ENCODE measurements around the gene RFTN1. TPM values are rescaled to one million over a fixed set of nuclear protein-coding genes. Genes with fewer than 3 reads are reported as not detected.
A peak's percentile ranks its signal among the peaks of the same experiment; 100 is the strongest.

The RFTN1 gene
- total and polyA plus RNA-seq, 7 experiments from 2014 or later: 44.8 to 68.8 (median 53.2) TPM

DNA sequence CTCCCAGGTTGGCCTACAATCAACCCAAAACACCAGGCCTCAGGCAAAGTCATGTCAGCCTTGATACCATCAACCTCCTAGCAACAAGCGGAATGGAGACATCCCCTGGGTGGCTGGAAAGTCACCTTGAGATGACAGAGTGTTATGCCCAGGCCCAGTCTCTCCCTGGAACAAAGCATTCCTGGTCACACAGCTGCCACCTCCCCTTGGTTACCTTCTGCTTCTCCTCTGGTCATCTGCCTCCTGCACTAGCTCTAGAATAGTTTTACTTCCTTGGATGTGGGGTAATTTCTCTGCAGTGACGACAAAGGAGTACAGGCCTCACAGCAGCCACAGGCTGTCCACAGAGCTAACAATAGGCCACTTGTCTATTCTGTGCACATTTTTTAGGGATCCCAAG is 114.9 kb downstream of the RFTN1 start:
- H3K4me1 ChIP-seq (ENCODE audit: control insufficient read depth in 2 of 2, insufficient read depth in 2 of 2, low read length in 2 of 2): no peaks in the 10 kb centered on the region
- Mint-ChIP-seq H3K27me3 (no peaks in the 10 kb centered on the region), H3K9me3 (peaks cover 0 to 2% (median 0%) of the 10 kb centered on the region in 11 donors), H3K4me1 (peaks cover 21 to 47% (median 35%) of the 10 kb centered on the region in 7 donors), H3K36me3 (peaks cover 17 to 51% (median 47%) of the 10 kb centered on the region in 5 donors), H3K4me3 (no peak overlapping the region), H3K27ac (peak overlapping the region in 2 of 9 donors; percentile 2 to 59)
- no peaks in the 10 kb centered on the region for H3K9me3 ChIP-seq (ENCODE audit: control insufficient read depth in 2 of 3, low read length in 3 of 3)
- CTCF ChIA-PET: interaction anchor here (1.0 kb wide), 1 partner anchor 20 kb away, joined by 3 read pairs; no protein-coding TSS in a partner anchor
- no peak for ATAC-seq
- DNase-seq: no peak
- no peak overlapping the region for H3K4me3 ChIP-seq (ENCODE audit: low read length)
- POLR2A ChIA-PET: interaction anchor here (0.5 to 1.3 kb wide), 2 partner anchors 16 to 34 kb away, joined by 3 to 4 read pairs; no protein-coding TSS in a partner anchor
- no peak overlapping the region for H3K27ac ChIP-seq (ENCODE audit: low read depth, low read length)
- intact Hi-C loops (cut with micrococcal nuclease): no loop called here
- H3K36me3 ChIP-seq (ENCODE audit: control insufficient read depth in 2 of 3, insufficient read depth in 3 of 3, low read length in 3 of 3): peaks cover 0 to 8% (median 0%) of the 10 kb centered on the region in 3 experiments
- H3K27me3 ChIP-seq (ENCODE audit: control insufficient read depth in 2 of 2, insufficient read depth in 2 of 2, low read length in 2 of 2): no peaks in the 10 kb centered on the region

DNA sequence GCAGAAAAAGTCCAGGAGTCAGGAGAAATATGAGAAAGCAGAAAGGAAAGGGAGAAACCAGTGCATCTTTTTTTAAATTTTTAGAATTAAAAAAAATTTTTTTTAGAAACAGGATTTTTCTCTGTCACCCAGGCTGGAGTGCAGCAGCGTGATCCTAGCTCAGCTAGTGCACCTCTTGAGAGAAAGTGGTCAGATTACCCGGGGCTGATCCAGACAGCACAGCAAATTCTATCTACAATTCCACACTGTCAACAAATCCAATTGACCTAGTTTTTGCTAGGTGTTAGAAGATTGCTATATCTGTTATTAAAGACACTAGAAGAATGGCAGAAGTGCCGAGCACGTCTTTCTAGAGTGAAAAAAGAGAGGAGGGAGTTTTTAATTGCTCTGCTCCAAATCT is 117.3 kb downstream of the RFTN1 start:
- H3K4me3 ChIP-seq (ENCODE audit: low read length): no peak overlapping the region
- ChIA-PET CTCF (no interaction called here), POLR2A (interaction anchor here (0.7 kb wide), 2 partner anchors 10 to 75 kb away, joined by 3 to 4 read pairs; no protein-coding TSS in a partner anchor)
- H3K27me3 Mint-ChIP-seq: no peaks in the 10 kb centered on the region
- DNase-seq (no peak), ATAC-seq (no peak)
- H3K27ac Mint-ChIP-seq: peak overlapping the region in 2 of 9 donors; percentile 40 to 46
- peaks cover 0 to 3% (median 0%) of the 10 kb centered on the region in 3 experiments for H3K36me3 ChIP-seq (ENCODE audit: control insufficient read depth in 2 of 3, insufficient read depth in 3 of 3, low read length in 3 of 3)
- peaks cover 11 to 43% (median 31%) of the 10 kb centered on the region in 7 donors for H3K4me1 Mint-ChIP-seq
- no peak overlapping the region for H3K4me3 Mint-ChIP-seq
- no peaks in the 10 kb centered on the region for H3K27me3 ChIP-seq (ENCODE audit: control insufficient read depth in 2 of 2, insufficient read depth in 2 of 2, low read length in 2 of 2)
- H3K36me3 Mint-ChIP-seq: peaks cover 4 to 56% (median 39%) of the 10 kb centered on the region in 5 donors
- no peaks in the 10 kb centered on the region for H3K9me3 ChIP-seq (ENCODE audit: control insufficient read depth in 2 of 3, low read length in 3 of 3)
- H3K9me3 Mint-ChIP-seq: peaks cover 0 to 13% (median 0%) of the 10 kb centered on the region in 11 donors
- intact Hi-C loops (cut with micrococcal nuclease): no loop called here
- H3K27ac ChIP-seq (ENCODE audit: low read depth, low read length): no peak overlapping the region
- no peaks in the 10 kb centered on the region for H3K4me1 ChIP-seq (ENCODE audit: control insufficient read depth in 2 of 2, insufficient read depth in 2 of 2, low read length in 2 of 2)

DNA sequence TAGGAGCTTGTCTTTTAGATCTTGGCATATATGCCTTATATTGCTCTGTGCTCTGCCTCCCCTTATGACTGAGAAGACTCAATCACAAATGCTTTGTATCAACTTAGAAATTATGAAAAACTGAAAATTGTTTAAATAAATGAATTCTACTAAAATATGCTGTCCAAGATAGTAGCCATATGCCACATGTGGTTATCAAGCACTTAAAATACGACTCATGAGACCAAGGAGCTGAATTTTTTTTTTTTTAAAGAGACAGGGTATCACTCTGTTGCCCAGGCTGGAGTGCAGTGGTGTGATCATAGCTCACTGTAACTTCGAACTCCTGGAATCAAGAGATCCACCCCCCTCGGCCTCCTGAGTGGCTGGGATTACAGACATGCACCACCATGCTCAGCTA is 118.3 kb downstream of the RFTN1 start:
- no peak overlapping the region for H3K27ac Mint-ChIP-seq
- no peaks in the 10 kb centered on the region for H3K27me3 ChIP-seq (ENCODE audit: control insufficient read depth in 2 of 2, insufficient read depth in 2 of 2, low read length in 2 of 2)
- H3K4me3 ChIP-seq (ENCODE audit: low read length): no peak overlapping the region
- H3K4me1 ChIP-seq (ENCODE audit: control insufficient read depth in 2 of 2, insufficient read depth in 2 of 2, low read length in 2 of 2): no peaks in the 10 kb centered on the region
- H3K9me3 ChIP-seq (ENCODE audit: control insufficient read depth in 2 of 3, low read length in 3 of 3): no peaks in the 10 kb centered on the region
- DNase-seq (no peak), ATAC-seq (no peak)
- peaks cover 4 to 58% (median 36%) of the 10 kb centered on the region in 5 donors for H3K36me3 Mint-ChIP-seq
- peaks cover 0 to 3% (median 0%) of the 10 kb centered on the region in 3 experiments for H3K36me3 ChIP-seq (ENCODE audit: control insufficient read depth in 2 of 3, insufficient read depth in 3 of 3, low read length in 3 of 3)
- H3K4me3 Mint-ChIP-seq: no peak overlapping the region
- no peak overlapping the region for H3K27ac ChIP-seq (ENCODE audit: low read depth, low read length)
- CTCF ChIA-PET: interaction anchor here (1.0 to 1.2 kb wide), 2 partner anchors 13 to 17 kb away, joined by 3 to 4 read pairs; no protein-coding TSS in a partner anchor
- peaks cover 0 to 13% (median 0%) of the 10 kb centered on the region in 11 donors for H3K9me3 Mint-ChIP-seq
- intact Hi-C loops (cut with micrococcal nuclease): no loop called here
- POLR2A ChIA-PET: interaction anchor here (0.6 to 0.8 kb wide), 2 partner anchors 10 to 20 kb away, joined by 4 read pairs; no protein-coding TSS in a partner anchor
- peaks cover 18 to 47% (median 30%) of the 10 kb centered on the region in 7 donors for H3K4me1 Mint-ChIP-seq
- H3K27me3 Mint-ChIP-seq: no peaks in the 10 kb centered on the region

DNA sequence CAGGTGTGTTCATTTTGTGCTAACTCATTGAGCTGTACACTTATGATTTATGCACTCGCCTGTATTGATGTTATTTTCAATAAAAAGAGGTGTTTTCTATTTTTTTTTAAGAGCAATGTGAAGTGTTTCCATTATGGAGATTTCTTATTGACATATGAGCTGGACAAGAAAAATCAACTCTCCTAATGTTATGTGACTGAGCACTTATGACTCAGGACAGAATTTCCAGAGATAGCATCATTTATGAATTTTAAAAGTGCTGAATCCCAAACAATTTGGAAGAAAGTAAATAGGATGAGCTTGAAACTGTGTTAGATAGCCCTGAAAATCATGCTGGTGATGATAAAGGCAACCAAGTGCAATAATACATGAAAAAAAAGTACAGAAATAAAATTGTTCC is 118.9 kb downstream of the RFTN1 start:
- Histone ChIP-seq H3K36me3 (ENCODE audit: control insufficient read depth in 2 of 3, insufficient read depth in 3 of 3, low read length in 3 of 3) (peaks cover 0 to 3% (median 0%) of the 10 kb centered on the region in 3 experiments), H3K27ac (ENCODE audit: low read depth, low read length) (no peak overlapping the region), H3K4me3 (ENCODE audit: low read length) (no peak overlapping the region), H3K9me3 (ENCODE audit: control insufficient read depth in 2 of 3, low read length in 3 of 3) (no peaks in the 10 kb centered on the region), H3K4me1 (ENCODE audit: control insufficient read depth in 2 of 2, insufficient read depth in 2 of 2, low read length in 2 of 2) (no peaks in the 10 kb centered on the region), H3K27me3 (ENCODE audit: control insufficient read depth in 2 of 2, insufficient read depth in 2 of 2, low read length in 2 of 2) (no peaks in the 10 kb centered on the region)
- H3K4me3 Mint-ChIP-seq: no peak overlapping the region
- peaks cover 4 to 60% (median 35%) of the 10 kb centered on the region in 5 donors for H3K36me3 Mint-ChIP-seq
- H3K4me1 Mint-ChIP-seq: peaks cover 14 to 43% (median 28%) of the 10 kb centered on the region in 7 donors
- DNase-seq (no peak), ATAC-seq (no peak)
- peaks cover 0 to 13% (median 0%) of the 10 kb centered on the region in 11 donors for H3K9me3 Mint-ChIP-seq
- POLR2A ChIA-PET: interaction anchor here (0.8 kb wide), 1 partner anchor 10 kb away, joined by 4 read pairs; no protein-coding TSS in a partner anchor
- H3K27ac Mint-ChIP-seq: no peak overlapping the region
- CTCF ChIA-PET: interaction anchor here (1.0 to 1.2 kb wide), 2 partner anchors 12 to 16 kb away, joined by 3 to 4 read pairs; no protein-coding TSS in a partner anchor
- H3K27me3 Mint-ChIP-seq: no peaks in the 10 kb centered on the region
- intact Hi-C loops (cut with micrococcal nuclease): no loop called here

DNA sequence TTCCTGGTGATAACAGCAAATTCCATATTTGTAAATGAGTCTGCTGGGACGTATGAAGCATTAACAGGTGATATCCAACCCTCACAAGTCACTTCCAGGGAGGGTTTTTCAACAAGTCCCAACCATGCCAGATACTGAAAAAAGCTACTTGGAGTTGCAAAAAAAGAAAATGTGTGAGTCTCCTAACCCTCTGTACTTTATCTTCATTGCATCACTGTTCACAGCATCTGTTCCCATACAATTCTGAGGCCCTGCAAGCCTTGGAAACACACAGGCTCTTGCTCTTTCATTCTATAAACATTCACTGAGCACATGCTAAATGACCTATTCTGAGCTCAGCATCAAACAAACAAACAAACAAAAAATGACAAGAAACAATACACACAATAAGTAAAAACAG is 120.8 kb downstream of the RFTN1 start:
- H3K4me1 ChIP-seq (ENCODE audit: control insufficient read depth in 2 of 2, insufficient read depth in 2 of 2, low read length in 2 of 2): no peaks in the 10 kb centered on the region
- POLR2A ChIA-PET: interaction anchor here (0.8 kb wide), 1 partner anchor 16 kb away, joined by 3 read pairs; no protein-coding TSS in a partner anchor
- H3K9me3 ChIP-seq (ENCODE audit: control insufficient read depth in 2 of 3, low read length in 3 of 3): no peaks in the 10 kb centered on the region
- peaks cover 12 to 59% (median 44%) of the 10 kb centered on the region in 7 donors for H3K4me1 Mint-ChIP-seq
- no peaks in the 10 kb centered on the region for H3K36me3 ChIP-seq (ENCODE audit: control insufficient read depth in 2 of 3, insufficient read depth in 3 of 3, low read length in 3 of 3)
- H3K27ac Mint-ChIP-seq: peak overlapping the region in 4 of 9 donors; percentile 8 to 44 (median 18)
- H3K4me3 ChIP-seq (ENCODE audit: low read length): no peak overlapping the region
- no peak overlapping the region for H3K4me3 Mint-ChIP-seq
- H3K27me3 ChIP-seq (ENCODE audit: control insufficient read depth in 2 of 2, insufficient read depth in 2 of 2, low read length in 2 of 2): no peaks in the 10 kb centered on the region
- H3K27me3 Mint-ChIP-seq: no peaks in the 10 kb centered on the region
- intact Hi-C loops (cut with micrococcal nuclease): no loop called here
- peaks cover 0 to 13% (median 0%) of the 10 kb centered on the region in 11 donors for H3K9me3 Mint-ChIP-seq
- H3K27ac ChIP-seq (ENCODE audit: low read depth, low read length): no peak overlapping the region
- ATAC-seq (no peak), DNase-seq (no peak)
- H3K36me3 Mint-ChIP-seq: peaks cover 2 to 62% (median 42%) of the 10 kb centered on the region in 5 donors
- CTCF ChIA-PET: no interaction called here

DNA sequence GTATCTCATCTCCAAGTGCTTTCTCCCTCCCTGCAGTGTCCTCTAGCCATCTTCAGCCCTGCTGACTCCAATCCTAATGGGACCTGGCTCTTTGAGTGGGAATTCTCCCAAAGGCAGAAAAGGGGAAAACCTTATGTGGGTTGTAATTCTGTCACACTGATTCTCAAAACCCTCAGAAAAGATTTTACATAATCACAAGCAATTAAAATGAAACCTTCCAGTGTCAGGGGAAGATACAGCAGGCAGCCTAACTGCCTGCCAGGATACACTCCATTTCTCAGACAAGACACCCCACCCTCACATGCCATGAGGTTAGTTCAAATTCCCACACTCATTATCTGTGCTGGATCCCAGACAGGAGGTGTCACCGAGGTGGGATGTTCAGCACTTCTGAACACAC is 121.4 kb downstream of the RFTN1 start:
- peak overlapping the region in 1 of 9 donors; percentile 42 for H3K27ac Mint-ChIP-seq
- ChIA-PET CTCF (no interaction called here), POLR2A (interaction anchor here (1.0 kb wide), 1 partner anchor 103 kb away, joined by 3 read pairs; no protein-coding TSS in a partner anchor)
- H3K27me3 Mint-ChIP-seq: no peaks in the 10 kb centered on the region
- H3K36me3 Mint-ChIP-seq: peaks cover 0 to 64% (median 39%) of the 10 kb centered on the region in 5 donors
- intact Hi-C loops (cut with micrococcal nuclease): no loop called here
- DNase-seq: no peak
- ATAC-seq: no peak
- peaks cover 18 to 63% (median 48%) of the 10 kb centered on the region in 7 donors for H3K4me1 Mint-ChIP-seq
- H3K9me3 Mint-ChIP-seq: peaks cover 0 to 11% (median 0%) of the 10 kb centered on the region in 11 donors
- no peak overlapping the region for H3K4me3 ChIP-seq (ENCODE audit: low read length)
- H3K27ac ChIP-seq (ENCODE audit: low read depth, low read length): no peak overlapping the region
- no peaks in the 10 kb centered on the region for H3K27me3 ChIP-seq (ENCODE audit: control insufficient read depth in 2 of 2, insufficient read depth in 2 of 2, low read length in 2 of 2)
- H3K9me3 ChIP-seq (ENCODE audit: control insufficient read depth in 2 of 3, low read length in 3 of 3): no peaks in the 10 kb centered on the region
- H3K36me3 ChIP-seq (ENCODE audit: control insufficient read depth in 2 of 3, insufficient read depth in 3 of 3, low read length in 3 of 3): no peaks in the 10 kb centered on the region
- no peaks in the 10 kb centered on the region for H3K4me1 ChIP-seq (ENCODE audit: control insufficient read depth in 2 of 2, insufficient read depth in 2 of 2, low read length in 2 of 2)
- H3K4me3 Mint-ChIP-seq: no peak overlapping the region

Data from naive thymus-derived CD4-positive, alpha-beta T cell (primary cell).